WI38 (cell line): ENCODE measurements around the gene EMSY.

ENCODE experiments used
- H3K4me3 ChIP-seq: 2 replicates; pipeline ENCODE4 v1.5.1; 2011; ENCODE audit warnings: low read depth, mild to moderate bottlenecking, control low read depth, low read length
- TF ChIP-seq, protein P1 (sequence below): IDR thresholded peaks from 2 replicates; pipeline ENCODE4 v1.5.1; 2012; ENCODE audit warnings: low read depth, mild to moderate bottlenecking, control low read depth, low read length

Gene EMSY

DNA sequence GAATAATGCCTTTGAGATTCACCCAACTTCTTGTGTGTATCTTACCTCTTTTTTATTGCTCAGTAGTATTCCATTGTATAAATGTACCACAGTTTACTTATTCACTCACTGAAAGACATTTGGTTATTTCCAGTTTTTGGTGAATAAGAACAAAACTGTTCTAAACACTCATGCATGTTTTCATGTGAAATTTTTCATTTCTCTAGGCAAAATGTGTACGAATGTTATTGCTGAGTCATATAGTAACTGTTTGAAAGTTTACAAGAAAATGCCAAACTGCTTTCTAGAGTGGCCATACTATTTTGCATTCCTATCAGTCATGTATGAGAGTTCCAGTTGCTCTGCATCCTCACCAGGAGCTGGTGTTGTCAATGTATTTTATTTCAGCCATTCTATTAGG, 8.8 kb upstream of the EMSY start:
- H3K4me3 ChIP-seq, result no peak overlapping the region
- TF ChIP-seq, protein P1, sequence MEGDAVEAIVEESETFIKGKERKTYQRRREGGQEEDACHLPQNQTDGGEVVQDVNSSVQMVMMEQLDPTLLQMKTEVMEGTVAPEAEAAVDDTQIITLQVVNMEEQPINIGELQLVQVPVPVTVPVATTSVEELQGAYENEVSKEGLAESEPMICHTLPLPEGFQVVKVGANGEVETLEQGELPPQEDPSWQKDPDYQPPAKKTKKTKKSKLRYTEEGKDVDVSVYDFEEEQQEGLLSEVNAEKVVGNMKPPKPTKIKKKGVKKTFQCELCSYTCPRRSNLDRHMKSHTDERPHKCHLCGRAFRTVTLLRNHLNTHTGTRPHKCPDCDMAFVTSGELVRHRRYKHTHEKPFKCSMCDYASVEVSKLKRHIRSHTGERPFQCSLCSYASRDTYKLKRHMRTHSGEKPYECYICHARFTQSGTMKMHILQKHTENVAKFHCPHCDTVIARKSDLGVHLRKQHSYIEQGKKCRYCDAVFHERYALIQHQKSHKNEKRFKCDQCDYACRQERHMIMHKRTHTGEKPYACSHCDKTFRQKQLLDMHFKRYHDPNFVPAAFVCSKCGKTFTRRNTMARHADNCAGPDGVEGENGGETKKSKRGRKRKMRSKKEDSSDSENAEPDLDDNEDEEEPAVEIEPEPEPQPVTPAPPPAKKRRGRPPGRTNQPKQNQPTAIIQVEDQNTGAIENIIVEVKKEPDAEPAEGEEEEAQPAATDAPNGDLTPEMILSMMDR, result no peak

DNA sequence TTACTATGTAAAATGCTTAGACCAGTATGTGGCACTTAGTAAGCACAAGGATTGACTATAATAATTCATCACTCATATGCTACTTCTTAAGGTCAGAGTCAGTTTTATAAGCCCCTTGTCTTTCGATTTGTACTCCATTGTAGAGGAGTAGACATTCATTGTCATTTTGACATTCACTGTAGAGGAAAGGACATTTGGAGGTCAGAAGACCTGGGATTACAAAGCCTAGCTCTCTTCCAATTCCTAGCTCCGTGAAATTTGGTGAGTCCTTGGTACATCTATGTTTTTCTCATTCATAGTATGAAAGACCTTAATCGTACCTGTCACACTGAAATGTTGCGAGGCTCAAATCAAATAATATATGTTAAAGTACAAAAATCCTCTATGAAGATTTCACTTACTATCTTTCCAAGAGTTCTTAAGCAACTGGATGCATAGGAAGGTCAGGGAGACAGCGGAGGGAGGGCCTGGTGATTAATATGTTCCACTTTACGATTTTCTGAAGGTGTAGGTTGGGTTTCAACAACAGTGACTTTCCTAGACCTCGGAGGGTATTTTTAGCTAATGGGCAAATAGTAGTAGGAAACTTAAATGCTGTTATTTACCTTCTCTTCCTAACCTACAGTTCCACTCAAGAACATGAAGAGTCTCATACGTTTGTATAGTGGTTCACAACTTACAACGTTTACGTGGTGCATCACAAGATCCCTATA, 1.4 kb upstream of the EMSY start:
- peak overlapping the region; percentile 91 for H3K4me3 ChIP-seq
- TF ChIP-seq, protein P1, result no peak

DNA sequence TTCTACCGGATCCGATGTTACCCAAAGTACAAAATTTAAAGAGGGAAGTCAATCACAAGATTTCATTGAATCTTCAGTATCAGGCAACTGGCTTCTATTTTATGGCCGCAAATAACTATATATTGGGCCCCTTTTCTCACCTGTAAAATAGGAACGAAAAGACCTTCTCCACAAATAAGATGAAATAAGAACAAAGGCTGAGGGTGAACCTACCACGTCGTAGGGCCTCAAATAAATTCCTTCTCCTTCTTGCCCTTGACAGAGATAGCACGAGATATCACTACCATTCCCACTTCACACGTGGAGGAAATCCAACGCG, 794 bp upstream of the EMSY start:
- TF ChIP-seq, protein P1, result no peak
- peak overlapping the region; percentile 91 for H3K4me3 ChIP-seq

DNA sequence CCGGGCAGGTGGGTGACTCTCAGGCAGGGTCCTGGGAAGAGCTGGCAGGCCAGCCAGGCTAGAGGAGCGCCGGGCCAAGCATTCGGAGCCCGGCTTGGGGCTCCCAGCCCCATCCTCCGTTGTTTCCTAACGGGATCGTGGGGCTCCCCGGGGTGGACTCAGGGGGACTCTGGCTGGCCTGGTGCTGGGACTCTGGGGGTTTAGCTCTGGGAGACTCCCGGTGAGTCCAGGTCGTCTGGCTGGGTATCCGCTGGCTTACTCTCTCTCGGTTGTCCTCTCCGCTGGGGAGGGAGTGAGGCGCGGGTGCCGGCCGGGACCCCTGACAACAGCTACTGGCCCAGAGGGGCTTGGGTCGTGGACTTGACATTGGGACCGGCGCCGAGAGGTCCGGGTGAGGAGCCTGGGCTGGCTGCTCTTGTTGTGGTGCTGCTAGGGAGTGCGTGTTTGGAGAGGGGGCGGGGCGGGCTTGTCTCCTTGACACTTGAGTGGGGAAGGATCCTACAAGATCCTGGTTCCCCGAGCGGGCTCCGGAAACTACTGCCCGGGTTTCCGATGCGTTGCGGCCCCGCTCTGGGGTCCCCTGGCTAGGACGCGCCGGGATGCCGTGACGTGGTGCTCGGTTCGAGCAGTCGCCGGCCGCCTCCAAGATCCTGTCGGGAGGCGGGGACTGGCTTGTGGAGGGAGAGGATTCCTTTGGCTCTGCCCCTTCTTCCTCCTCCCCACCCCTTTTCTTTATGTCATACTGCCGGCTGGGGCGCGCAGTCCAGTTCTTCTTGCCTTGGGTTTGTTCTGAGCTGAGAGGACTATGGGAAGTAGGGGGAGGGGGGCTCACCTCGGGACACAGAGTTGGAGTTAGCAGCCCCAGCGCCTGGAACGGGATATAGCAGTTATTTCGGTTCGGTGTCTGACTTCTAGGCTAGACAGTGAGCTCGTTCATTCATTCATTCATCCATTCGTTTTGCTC, 585 bp downstream of the EMSY start:
- TF ChIP-seq, protein P1, result no peak
- H3K4me3 ChIP-seq, result peak overlapping the region; percentile 91

DNA sequence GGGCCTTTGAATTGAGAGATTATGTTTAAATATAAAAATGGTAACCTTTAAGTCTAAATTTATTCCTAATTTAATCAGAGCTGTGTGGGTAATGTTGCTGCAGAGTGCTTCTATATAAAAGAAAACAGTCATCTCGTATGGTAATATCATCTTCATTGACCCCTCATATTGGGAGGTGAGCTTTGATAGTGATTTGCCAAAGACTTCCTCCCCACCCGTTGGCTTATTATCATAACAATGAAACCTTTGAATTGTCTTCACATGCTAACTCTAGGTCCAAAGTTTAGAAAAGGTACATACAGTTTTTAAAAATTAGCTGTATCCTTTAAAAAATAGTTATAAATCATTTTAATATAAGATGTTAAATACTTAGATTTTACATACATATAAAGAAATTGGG, 3.7 kb downstream of the EMSY start:
- no peak overlapping the region for H3K4me3 ChIP-seq
- TF ChIP-seq, protein P1, result no peak

DNA sequence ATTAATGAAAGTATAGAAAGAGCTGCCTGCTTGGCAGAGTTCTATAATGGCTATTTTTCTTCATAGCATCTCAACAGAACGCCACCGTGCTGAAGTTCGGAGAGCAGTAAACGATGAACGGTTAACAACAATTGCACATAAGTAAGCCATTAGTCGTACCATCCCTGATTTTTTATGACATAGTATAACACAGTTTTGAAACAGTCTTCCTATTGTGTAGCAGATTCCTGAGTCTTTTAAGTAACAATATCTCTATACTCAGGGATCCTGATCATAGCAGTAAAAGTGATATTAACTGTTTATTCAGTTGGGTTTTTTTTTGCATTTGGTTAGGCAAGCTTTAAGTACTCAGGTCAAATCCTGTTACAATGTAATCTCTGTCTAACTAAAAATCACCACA, 8.4 kb downstream of the EMSY start:
- H3K4me3 ChIP-seq, result no peak overlapping the region
- TF ChIP-seq, protein P1, result no peak

DNA sequence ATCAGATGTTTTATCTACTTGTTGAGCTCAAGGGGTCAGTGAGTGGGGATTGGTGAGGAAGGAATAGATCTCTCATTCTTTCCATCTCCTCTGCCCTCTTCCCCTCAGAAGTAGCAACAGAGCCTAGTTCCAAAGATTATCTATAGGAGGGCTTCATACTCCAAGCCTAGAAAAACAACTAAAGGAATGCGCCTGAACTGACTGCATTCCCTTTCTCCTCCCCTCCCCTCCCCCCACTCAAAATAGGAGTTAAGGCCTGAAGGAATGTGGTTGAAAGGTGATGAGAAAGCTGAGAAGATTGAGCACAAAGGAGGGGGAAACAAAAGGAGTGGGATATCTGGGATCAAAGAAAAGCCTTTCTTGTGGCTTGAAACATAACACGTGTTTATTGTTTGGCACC, 10.5 kb downstream of the EMSY start:
- TF ChIP-seq, protein P1, result no peak

More for the DNA sequence above, 10.5 kb downstream of the EMSY start:
- H3K4me3 ChIP-seq, result no peak overlapping the region
